ENCODE results near the gene ESYT1. TPM values are rescaled to one million over a fixed set of nuclear protein-coding genes. Genes with fewer than 3 reads are reported as not detected.

The ESYT1 gene, protein sequence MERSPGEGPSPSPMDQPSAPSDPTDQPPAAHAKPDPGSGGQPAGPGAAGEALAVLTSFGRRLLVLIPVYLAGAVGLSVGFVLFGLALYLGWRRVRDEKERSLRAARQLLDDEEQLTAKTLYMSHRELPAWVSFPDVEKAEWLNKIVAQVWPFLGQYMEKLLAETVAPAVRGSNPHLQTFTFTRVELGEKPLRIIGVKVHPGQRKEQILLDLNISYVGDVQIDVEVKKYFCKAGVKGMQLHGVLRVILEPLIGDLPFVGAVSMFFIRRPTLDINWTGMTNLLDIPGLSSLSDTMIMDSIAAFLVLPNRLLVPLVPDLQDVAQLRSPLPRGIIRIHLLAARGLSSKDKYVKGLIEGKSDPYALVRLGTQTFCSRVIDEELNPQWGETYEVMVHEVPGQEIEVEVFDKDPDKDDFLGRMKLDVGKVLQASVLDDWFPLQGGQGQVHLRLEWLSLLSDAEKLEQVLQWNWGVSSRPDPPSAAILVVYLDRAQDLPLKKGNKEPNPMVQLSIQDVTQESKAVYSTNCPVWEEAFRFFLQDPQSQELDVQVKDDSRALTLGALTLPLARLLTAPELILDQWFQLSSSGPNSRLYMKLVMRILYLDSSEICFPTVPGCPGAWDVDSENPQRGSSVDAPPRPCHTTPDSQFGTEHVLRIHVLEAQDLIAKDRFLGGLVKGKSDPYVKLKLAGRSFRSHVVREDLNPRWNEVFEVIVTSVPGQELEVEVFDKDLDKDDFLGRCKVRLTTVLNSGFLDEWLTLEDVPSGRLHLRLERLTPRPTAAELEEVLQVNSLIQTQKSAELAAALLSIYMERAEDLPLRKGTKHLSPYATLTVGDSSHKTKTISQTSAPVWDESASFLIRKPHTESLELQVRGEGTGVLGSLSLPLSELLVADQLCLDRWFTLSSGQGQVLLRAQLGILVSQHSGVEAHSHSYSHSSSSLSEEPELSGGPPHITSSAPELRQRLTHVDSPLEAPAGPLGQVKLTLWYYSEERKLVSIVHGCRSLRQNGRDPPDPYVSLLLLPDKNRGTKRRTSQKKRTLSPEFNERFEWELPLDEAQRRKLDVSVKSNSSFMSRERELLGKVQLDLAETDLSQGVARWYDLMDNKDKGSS
- total RNA-seq = 219 and 238 TPM in 2 replicates

DNA sequence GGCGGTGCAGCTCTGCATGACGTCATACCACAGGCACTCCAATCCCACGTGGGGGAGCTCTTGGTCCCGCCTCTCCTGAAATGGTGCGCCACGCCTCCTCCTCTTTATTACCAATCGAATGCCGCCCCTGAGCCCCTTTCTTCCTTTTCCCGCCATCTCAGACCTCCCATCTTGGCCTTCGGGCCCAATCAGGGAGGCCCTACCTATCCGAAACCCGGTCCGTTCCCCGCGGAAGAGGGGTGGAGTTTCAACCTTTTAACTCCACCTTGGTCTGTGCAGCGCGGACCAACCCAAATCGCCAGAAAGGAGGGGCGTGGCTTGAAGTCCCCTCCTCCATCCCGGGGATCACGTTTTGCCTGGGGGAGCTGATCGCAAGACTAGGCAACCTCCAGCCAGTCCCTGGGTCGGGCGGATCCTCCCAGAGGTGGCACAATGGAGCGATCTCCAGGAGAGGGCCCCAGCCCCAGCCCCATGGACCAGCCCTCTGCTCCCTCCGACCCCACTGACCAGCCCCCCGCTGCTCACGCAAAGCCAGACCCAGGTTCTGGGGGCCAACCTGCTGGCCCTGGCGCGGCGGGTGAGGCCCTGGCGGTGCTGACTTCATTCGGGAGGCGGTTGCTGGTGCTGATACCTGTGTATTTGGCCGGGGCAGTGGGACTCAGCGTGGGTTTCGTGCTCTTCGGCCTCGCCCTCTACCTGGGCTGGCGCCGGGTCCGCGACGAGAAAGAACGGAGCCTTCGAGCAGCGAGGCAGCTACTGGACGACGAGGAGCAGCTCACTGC lies at the start of gene ESYT1:
Gene ESYT1 (plus strand): TSS at position 380 of the 782 bp plus-strand sequence. CDS start 53 bp downstream, at position 433.

DNA sequence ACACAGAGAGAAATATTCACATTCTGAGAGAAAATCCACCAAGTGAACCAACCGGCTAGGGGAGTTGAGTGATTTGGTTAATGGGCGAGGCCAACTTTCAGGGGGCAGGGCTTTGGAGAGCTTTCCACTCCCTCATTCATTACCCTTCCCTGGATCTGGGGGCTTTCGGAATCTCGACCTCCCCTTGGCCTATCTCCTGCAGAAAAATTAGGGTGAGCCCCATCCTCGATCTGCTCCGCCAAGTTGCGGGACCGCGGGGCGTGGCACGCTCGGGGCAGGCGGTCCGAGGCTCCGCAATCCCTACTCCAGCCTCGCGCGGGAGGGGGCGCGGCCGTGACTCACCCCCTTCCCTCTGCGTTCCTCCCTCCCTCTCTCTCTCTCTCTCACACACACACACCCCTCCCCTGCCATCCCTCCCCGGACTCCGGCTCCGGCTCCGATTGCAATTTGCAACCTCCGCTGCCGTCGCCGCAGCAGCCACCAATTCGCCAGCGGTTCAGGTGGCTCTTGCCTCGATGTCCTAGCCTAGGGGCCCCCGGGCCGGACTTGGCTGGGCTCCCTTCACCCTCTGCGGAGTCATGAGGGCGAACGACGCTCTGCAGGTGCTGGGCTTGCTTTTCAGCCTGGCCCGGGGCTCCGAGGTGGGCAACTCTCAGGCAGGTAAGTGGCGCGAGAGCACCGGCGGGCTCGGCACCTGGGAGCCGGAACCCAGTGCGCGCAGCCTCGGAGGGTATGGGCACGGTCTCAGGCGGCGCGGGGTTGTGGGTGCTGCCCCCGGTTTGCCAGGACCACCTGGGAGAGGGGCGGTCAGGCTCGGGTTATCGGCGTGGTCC lies 48.1 kb upstream of the ESYT1 start, which contains the start of gene ERBB3:
Gene ERBB3 (plus strand): TSS at position 443 of the 833 bp plus-strand sequence. CDS start 136 bp downstream, at position 579.

DNA sequence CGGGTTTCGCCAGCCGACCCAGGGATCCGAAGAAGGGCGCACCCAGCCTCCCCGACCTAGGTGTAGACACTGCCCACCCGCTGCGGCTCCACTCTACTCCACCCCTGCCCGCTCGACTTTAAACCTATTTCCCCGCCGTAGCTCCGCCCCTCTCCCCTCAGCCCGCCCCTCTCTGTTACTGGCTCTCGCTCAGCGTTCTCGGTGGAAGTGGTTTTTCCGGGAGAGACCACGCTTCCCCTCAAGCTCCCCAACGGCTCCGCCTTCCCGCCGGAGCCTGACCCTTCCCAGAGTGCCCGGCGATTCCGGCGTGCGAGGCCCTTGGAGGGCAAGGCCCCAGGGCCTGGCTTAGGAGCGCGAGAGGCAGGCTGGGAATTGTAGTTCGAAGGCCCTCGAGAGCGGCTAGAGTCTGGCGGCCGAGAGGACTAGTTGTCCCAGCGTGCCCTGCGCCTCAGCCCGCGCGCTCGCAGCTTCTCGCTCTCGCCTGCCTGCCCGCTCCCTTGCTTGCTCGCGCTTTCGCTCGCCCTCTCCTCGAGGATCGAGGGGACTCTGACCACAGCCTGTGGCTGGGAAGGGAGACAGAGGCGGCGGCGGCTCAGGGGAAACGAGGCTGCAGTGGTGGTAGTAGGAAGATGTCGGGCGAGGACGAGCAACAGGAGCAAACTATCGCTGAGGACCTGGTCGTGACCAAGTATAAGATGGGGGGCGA lies 23.8 kb upstream of the ESYT1 start, which contains the start of gene PA2G4:
Gene PA2G4 (plus strand): TSS at position 451 of the 706 bp plus-strand sequence. CDS start 179 bp downstream, at position 630.

DNA sequence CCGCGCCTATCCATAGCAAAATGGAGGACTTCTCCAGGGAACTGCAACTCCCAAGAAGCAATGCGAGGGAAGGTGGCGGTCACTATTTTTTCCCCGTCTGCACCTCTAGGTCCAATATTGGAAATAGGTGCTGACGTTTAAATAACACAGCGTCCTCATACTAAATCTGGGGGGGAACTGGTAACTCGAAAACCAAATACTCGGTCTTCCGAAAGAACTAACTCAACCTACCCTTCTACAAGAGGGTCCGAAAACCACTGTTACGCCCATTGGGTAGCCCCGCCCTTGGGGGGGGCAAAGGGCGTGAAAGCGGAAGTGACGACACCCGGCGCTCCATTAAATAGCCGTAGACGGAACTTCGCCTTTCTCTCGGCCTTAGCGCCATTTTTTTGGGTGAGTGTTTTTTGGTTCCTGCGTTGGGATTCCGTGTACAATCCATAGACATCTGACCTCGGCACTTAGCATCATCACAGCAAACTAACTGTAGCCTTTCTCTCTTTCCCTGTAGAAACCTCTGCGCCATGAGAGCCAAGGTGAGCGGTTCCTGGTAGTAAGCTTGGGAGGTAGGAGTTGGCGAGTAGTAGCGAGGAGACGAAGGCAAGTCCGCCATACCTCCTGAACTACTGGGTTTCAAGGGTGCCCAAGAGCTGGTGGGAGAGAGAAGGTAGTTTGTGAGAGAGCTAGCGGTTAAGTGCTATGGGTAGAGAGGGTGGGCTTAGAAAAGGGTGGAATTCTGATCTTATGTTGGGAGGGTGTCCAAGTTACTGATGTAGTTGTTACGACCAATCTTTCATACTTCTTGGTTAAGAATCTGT lies 11.6 kb upstream of the ESYT1 start, which contains the start of gene RPL41:
Gene RPL41 (plus strand): TSS at position 367 of the 815 bp plus-strand sequence.

DNA sequence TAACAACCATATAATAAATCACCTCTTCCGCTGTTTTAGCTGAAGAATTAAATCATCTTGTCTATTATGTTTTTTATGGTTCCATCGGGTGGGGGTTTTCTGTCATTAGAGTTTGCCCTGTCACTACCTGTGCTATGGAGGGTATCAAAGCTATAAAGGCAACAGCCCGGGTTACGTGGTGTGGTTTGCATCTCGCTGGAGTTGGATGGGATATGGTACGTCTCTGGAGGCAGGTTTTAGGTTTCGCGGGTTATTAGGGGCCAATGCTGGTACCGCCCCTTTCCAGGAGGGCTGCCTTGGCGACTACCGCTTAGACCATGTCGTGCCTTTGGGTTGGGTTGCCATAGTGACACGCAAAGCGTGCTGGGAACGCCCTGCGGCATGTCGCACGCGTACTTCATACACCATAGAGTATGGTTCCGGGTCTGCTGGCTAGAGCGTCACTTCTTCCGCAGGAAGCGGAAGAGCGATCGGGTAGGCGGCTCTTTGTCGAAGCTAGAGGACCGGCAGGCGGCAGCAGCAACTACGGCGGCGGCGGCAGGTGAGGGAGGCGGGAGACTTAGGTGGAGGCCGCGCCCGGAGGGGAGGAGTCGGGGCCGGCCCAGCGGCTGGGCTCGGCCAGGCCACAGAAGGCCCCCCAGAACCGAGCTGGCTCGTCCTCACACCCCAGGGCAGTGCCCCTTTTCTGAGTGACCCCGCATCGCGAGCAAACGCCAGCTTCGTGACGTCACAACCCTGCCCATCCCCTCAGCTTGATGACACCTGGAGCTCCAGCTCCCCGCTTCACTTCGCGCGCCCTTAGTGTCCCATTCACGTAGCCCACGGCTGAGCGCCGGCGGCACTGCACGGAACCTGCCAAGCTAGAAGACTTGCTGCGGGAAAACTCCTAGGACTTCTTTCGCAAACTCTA lies 10.0 kb upstream of the ESYT1 start, which contains the start of gene ZC3H10:
Gene ZC3H10 (plus strand): TSS at position 489 of the 910 bp plus-strand sequence. CDS start 2,297 bp downstream, outside the sequence.

DNA sequence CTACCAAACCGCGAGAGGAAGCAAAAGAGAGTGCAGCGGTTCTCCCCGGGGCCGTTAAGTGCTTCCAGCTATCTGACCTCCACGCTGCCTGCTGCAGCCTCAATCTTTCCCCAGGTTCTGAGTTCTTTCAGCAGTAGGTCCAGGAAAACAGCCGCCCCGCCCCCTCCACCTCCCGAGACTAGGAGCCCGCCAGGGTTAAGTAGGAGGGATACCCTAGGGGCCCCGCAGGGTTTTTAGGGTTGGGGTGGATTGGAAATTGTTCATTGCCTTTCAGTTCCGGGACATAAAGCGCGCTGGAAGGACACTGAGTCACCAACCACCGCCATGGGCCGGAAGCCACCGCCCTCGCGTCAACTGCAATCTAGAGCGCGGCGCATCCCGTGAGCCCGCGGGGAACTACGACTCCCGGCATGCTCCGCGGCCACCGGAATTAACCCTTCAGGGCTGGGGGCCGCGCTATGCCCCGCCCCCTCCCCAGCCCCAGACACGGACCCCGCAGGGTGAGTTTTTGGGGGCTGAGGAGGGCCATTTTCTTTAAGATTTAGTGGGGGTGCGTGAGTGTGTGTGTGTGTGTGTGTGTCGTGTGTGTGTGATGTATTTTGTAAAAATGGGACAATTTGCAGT lies 24.2 kb downstream of the ESYT1 start, which contains the start of gene MYL6B:
Gene MYL6B (plus strand): TSS at position 456 of the 624 bp plus-strand sequence. CDS start 1,332 bp downstream, outside the sequence.

DNA sequence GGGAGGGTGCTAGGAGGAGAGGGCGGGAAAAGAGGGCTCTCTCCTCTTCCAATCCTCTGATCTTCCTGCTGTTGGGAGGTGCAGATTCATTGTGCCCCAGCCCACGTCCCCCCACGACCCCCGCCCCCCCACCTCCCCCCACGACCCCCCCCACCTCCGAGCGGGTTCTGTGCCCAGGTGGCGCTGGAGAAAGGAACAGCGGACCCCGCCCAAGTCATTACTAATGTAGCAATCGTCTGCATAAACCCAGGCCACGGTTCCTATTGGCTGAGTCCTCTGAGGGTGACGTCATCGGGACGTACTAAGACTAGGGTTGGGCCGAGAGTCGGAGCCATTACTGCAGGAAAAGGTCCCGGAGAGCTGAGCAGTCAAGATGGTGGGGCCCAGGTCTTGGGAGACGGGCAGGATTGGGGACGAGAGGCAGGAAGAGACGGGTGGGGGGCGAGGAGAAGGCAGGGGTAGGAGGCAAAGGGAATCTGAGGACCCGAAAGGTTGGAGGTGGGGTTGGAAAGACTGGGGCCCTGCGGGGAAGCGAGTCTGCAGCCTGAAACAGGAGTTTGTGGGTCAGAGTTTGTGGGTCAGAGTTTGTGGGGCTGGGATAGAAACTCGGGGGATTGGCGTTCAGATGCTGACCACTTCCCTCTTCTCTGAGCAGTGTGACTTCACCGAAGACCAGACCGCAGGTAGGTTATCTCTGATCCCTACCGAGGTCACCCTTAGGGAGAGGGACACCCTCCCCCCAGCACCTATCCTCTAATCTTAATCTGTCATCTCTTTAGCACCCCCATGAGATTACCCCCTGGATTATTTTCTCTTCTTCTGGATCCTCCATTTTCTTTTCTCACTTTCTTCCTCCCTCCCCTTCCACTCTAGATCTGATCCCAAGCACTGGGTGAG lies 30.2 kb downstream of the ESYT1 start, which contains the start of gene MYL6:
Gene MYL6 (plus strand): TSS at position 331 of the 897 bp plus-strand sequence. CDS start 43 bp downstream, at position 374.

DNA sequence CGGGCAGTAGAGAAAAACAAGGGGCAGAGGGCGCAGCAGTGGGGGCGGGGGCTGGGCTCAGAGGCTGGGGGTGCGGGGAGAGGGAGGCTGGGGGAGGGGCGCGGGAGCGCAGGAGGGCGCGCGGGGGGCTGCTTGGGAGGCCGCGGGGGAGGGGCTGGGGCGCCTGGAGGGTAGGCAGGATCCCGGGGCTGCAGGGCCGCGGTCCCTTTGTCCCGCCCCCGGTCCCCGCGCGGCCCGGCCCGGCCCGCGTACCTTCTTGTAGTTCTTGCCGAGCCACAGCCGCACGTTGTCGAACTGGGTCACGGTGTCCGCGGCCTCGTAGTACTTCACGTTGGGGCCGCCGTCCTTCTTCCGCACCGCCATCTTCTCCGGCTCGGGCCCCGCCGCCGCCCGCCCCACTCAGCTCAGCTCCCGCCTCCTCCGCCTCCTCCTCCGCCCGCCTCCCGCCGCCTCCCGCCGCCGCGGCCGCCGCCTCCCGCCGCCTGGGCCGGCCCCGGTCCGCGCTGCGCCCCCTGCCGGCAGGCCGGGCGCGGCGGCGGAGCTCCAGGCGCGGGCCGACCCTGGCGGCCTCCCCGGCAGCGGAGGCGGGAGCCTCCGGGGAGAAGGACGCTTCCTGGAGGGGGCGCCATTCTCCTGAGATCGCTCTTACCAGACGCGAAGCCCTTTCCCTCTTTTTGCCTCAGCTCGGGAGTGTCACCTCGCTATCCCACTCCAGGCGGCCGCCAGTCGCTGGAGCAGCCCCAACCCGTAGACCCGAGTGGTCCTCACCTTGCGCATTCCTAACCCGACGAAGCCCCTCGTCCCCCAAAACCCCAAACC lies 61.2 kb downstream of the ESYT1 start, which contains the start of gene SMARCC2:
Gene SMARCC2 (minus strand): TSS at position 385 of the 819 bp plus-strand sequence. CDS start 22 bp downstream, at position 363.

Other genes with a start within 250 kb of the ESYT1 start
- 29.9 and 43.5 TPM in 2 replicates for gene PYM1, start 200.4 kb upstream of the ESYT1 start, total RNA-seq
- 41.6 and 43.5 TPM in 2 replicates for gene DGKA, start 197.1 kb upstream of the ESYT1 start, total RNA-seq
- gene PMEL, start 162.2 kb upstream of the ESYT1 start, total RNA-seq = 0.65 and 1.8 TPM in 2 replicates
- 25.3 and 25.8 TPM in 2 replicates for gene CDK2, start 161.4 kb upstream of the ESYT1 start, total RNA-seq
- gene RAB5B, start 154.2 kb upstream of the ESYT1 start, total RNA-seq = 27.6 and 33.0 TPM in 2 replicates
- gene SUOX, start 131.0 kb upstream of the ESYT1 start, total RNA-seq = 14.7 and 15.9 TPM in 2 replicates
- 0.65 and 0.76 TPM in 2 replicates for gene IKZF4, start 107.2 kb upstream of the ESYT1 start, total RNA-seq
- 189 and 710 TPM in 2 replicates for gene RPS26, start 86.3 kb upstream of the ESYT1 start, total RNA-seq
- gene ERBB3, start 48.1 kb upstream of the ESYT1 start, total RNA-seq = not detected in 2 replicates
- gene PA2G4, start 23.7 kb upstream of the ESYT1 start, total RNA-seq = 220 and 288 TPM in 2 replicates
- gene RPL41, start 11.6 kb upstream of the ESYT1 start, total RNA-seq = 1,044 and 2,932 TPM in 2 replicates
- gene ZC3H10, start 10.0 kb upstream of the ESYT1 start, total RNA-seq = 4.5 and 6.5 TPM in 2 replicates
- 67.9 and 81.5 TPM in 2 replicates for gene MYL6B, start 24.3 kb downstream of the ESYT1 start, total RNA-seq
- 3,195 and 3,406 TPM in 2 replicates for gene MYL6, start 30.1 kb downstream of the ESYT1 start, total RNA-seq
- gene SMARCC2, start 61.2 kb downstream of the ESYT1 start, total RNA-seq = 39.0 and 45.4 TPM in 2 replicates
- gene RNF41, start 93.7 kb downstream of the ESYT1 start, total RNA-seq = 121 and 157 TPM in 2 replicates
- 28.3 and 31.5 TPM in 2 replicates for gene NABP2, start 96.1 kb downstream of the ESYT1 start, total RNA-seq
- not detected in 2 replicates for gene SLC39A5, start 101.8 kb downstream of the ESYT1 start, total RNA-seq
- 9.3 and 13.0 TPM in 2 replicates for gene ANKRD52, start 130.1 kb downstream of the ESYT1 start, total RNA-seq
- 9.1 and 13.2 TPM in 2 replicates for gene COQ10A, start 138.7 kb downstream of the ESYT1 start, total RNA-seq
- 122 and 135 TPM in 2 replicates for gene CS, start 172.1 kb downstream of the ESYT1 start, total RNA-seq
- gene CNPY2, start 187.7 kb downstream of the ESYT1 start, total RNA-seq = 143 and 145 TPM in 2 replicates
- gene PAN2, start 205.7 kb downstream of the ESYT1 start, total RNA-seq = 4.9 and 14.9 TPM in 2 replicates
- 0.32 TPM in 1 of 2 replicates, not detected in the other for gene IL23A, start 210.6 kb downstream of the ESYT1 start, total RNA-seq
- 83.2 and 175 TPM in 2 replicates for gene STAT2, start 231.8 kb downstream of the ESYT1 start, total RNA-seq
- not detected in 2 replicates for gene APOF, start 234.6 kb downstream of the ESYT1 start, total RNA-seq